NCI-H187 treated with DMSO at 0.1 percent for 48 hours (cell line): Measurements from ENCODE around the gene STX8.
"Not testable (repeated sequence)": the region's sequence is repeated elsewhere in the genome, so short reads cannot be mapped to it uniquely, and the experiment has no call there.

Experiments used
- DNase-seq: peaks from one replicate; lab custom pipeline; 2025; lab: John Stamatoyannopoulos, UW

Gene STX8

DNA sequence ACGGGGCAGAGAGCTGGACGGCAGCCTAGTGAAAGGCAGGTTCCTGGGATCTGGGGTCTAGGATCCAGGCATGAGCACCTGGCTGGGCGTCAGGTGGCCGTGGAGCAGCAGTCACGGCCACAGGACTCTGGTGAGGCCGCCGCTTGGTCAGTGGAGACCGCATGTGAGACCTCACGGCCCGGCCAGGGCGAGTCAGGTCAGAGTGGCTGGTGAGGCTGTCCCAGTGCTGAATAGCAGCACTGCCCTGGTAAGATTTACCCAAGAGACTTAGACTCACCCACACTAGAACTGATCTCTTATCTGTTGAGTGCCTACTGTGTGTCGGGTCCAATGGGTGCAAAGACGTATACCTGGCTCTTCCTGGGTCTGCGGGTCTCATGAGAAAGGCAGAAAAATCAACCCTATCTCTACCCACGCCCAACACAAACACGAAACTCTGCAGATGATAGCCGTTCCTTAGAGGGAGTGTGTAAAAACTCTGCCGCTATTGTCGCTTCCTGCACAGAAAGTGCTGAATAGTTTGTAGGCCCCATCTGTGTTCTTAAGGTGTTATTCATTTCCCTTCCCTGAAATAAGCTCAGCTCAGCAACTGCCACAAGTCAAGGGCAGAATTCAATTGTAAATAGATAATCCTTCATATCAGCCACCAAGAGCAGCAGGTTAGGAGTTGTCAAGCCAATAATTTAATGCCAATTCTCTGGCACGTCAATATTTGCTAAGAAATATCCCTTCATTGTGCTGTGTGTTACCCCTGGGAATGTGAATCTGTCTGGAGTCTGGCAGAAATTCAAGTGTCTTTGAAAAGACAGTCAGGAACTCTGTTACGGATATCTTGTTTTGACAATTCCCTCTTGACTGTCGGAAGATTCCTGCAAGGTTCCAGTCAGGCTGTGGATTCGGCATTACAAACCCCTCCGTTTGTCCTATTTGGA, 314.3 kb downstream of the STX8 start:
- no peak for DNase-seq

DNA sequence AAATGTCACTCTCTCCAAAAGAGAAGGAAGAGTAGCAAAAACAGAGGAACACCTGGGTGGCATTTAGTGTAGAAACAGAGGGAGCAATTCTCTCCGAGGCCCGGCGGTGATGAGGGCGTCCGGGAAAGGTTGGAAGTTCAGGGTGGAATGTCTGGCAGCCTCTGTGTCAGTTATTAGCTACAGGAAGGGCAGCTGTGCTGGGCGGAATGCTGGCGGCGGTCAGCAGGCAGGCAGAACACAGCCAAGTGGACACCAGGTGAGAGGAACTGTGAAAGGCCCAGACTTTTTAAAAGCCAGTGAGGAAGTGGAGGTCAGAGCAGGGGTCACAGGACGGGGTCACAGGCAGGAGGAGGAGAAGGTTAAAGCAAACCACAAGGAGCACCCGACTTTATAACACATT, 316.2 kb downstream of the STX8 start:
- no peak for DNase-seq

GRCh38 chr17:9258115-9259015, 317.3 kb downstream of the STX8 start:
- DNase-seq, result no peak

DNA sequence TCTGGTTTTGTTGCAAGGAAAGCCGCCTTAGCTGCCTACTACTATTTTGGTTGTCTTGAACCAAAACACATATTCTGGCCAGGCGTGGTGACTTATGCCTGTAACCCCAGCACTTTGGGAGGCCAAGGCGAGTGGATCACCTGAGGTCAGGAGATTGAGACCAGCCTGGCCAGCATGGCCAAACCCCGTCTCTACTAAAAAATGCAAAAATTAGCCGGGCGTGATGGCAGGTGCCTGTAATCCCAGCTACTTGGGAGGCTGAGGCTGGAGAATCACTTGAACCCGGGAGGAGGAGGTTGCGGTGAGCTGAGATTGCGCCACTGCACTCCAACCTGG, 318.0 kb downstream of the STX8 start:
- not testable (repeated sequence) for DNase-seq

GRCh38 chr17:9256751-9257629, 318.6 kb downstream of the STX8 start:
- DNase-seq, result no peak

GRCh38 chr17:9256361-9256750, 319.3 kb downstream of the STX8 start:
- no peak for DNase-seq

DNA sequence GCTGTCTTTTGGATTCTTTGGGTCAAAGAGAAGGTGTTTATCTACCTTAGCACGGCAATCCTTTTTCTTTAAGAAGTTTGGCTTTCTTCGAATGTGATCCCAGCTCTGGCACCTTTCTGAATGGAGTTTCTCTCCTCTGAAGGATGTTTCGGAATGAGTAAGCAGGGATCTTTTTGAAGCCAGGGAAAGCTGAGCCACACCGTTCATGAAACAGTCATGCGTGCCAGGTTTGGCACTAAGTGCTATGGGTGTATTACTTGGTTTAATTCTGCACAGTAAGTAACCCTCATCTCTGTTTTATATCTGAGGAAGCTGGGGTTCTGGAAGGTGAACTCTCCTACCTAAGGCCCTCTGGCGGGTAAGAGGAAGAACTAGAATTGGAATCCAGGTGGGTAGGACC, 319.8 kb downstream of the STX8 start:
- no peak for DNase-seq

DNA sequence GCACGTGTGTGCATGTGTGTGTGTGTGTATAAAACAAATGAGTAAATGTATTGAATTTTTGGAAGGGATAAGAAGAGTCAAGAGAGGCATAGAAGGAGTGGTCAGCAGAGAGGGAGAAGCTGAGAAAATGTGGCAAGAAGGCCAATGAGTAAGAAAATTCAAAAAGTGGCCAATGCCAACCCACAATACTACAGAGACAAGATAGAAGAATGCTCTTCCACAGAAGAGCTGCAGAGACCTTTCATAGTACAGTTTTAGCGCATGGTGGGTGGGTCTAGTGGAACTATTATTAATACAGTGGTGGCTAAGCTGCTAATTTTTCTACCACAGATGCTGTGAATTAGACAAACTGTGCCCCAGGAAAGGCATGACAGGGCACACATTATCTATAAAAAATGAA, 320.8 kb downstream of the STX8 start:
- no peak for DNase-seq

- no peak for DNase-seq
Observed at GRCh38 chr17:9253308-9253707, 322.3 kb downstream of the STX8 start.

- no peak for DNase-seq
Observed at GRCh38 chr17:9251273-9251672, 324.3 kb downstream of the STX8 start.

GRCh38 chr17:9249245-9249953, 326.2 kb downstream of the STX8 start:
- DNase-seq, result no peak

DNA sequence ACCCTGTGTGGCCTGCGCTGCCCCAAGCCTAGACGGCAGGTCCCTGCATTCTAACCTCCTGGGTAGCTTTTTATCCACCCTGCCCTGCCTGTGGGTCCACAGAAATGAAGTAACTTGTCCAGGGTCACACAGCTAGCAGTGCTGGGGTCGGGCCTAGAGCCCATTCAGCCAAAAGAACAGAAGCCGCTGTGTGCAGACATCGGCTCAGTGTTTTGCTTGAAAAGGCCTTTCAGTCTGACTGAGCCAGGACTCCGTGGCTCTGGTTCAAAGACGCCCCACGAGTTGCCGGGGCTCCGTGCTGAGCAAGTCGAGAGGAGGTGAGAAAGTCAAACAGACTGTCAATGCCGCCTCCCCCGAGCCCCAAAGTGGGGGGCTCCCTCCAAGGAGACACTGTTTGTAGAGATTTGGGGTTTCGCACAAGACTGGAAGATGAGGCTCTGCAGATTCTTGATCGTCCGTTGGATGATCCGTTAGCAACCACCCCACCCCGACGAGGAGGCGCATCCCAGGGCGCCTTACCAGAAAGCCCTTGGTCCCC, 328.1 kb downstream of the STX8 start:
- no peak for DNase-seq

GRCh38 chr17:9244066-9245052, 331.3 kb downstream of the STX8 start:
- DNase-seq, result no peak

DNA sequence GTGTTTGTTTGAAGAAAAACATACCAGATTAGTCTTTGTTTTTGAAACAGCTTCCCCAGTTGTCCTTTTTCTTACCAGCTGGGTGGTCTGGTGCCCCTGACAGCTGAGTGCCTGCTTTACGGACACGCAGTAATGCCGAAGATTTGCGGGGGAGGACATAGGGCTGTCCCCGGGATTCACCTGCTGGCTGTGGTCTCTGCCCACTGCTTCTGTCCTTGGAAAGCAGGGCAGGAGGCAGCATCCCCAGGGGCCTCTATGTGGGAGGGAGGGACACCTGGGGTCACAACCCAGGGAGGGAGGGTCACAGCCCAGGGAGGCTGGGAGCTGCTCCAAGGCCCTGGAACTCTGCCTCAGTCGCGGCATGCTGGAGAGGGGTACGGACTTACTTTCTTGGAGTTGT, 332.6 kb downstream of the STX8 start:
- DNase-seq, result no peak

DNA sequence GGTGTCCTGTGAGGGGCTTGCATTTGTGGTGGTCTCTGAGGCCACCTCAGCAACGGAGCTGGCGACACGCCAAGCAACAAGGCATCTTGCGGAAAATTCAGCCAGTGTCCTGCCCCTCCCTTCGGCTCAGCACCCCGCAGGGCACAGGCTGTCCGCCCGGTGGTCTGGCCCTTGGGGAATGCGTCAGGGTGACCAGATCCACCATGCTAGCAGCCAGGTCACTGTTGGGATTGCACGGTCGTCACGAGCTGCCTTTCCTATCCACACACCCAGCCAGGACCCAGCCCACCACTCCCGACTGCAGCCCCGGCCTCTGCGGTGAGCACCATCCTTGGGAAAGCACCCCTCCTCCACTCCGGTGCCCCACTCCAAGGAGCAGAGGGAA, 333.1 kb downstream of the STX8 start:
- no peak for DNase-seq

- no peak for DNase-seq
Observed at GRCh38 chr17:9241774-9242496, 333.7 kb downstream of the STX8 start.

GRCh38 chr17:9241371-9241712, 334.3 kb downstream of the STX8 start:
- no peak for DNase-seq

DNA sequence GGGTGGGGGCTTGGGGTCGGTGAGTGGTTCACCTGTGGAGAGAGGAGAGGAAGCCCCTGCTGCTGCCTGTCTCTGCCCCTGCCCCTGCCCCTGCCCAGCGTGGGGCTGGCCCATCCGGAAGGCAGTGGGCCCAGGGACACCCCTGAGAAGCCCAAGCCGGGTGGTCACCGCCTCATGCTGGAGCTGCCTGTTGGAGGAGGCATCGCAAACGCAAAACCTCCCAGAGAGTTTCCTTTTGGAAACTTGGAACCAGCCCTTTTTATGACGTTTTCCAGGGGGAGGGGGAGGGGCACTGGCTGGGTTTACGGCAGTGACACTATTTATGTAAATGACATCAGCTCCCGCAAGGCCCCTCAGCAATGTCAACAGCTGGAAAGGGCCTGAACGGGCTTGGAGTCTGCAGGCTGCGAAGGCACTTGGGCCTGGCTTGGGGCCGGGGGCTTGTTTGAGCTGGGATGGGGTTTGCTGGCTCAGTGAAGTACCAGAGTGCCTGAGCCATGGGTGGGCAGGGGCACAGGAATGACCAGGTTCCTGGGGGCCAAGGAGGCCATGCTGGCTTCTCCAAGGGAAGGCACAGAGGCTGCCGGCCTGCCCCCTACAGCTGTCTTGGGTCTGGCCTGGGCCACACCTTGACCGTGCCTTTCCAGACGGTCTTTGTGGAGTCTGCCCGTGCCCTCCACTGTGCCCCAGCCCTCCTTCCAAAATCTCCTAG, 334.8 kb downstream of the STX8 start:
- DNase-seq, result no peak
